ENCODE data around the gene CERS4. TPM values are rescaled to one million over a fixed set of nuclear protein-coding genes. Genes with fewer than 3 reads are reported as not detected.

The CERS4 gene, protein sequence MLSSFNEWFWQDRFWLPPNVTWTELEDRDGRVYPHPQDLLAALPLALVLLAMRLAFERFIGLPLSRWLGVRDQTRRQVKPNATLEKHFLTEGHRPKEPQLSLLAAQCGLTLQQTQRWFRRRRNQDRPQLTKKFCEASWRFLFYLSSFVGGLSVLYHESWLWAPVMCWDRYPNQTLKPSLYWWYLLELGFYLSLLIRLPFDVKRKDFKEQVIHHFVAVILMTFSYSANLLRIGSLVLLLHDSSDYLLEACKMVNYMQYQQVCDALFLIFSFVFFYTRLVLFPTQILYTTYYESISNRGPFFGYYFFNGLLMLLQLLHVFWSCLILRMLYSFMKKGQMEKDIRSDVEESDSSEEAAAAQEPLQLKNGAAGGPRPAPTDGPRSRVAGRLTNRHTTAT
- total RNA-seq (10 to 100 TPM; 41.6 to 82.4 (median 62.1) TPM), polyA plus RNA-seq (100 to 1,000 TPM in 1 of 2 donors, 10 to 100 TPM in 1; 72.1 to 118 TPM)

- peak within 1 kb of the TSS; percentile 85 to 92 (median 90) for H3K4me3 ChIP-seq
- 0 to 2% methylated on average over 2 to 53 of the region's 60 CpGs for WGBS, 2 donors
- no peak for FAIRE-seq
- ATAC-seq = peak; percentile 60 to 78 (median 70)
- no peaks in the 10 kb centered on the region for H3K27me3 ChIP-seq
- intact Hi-C loops (cut with DNase I) = no loop called here
- peaks cover 33 to 44% (median 34%) of the 10 kb centered on the region in 3 donors for H3K4me1 ChIP-seq
- H3K9me3 ChIP-seq = no peaks in the 10 kb centered on the region
- no peak for TF ChIP-seq CTCF (IDR thresholded peaks at IDR 0.05)
- H3K36me3 ChIP-seq = no peaks in the 10 kb centered on the region
- DNase-seq = peak; percentile 84 to 96 (median 90)
- H3K27ac ChIP-seq = peak within 1 kb of the TSS; percentile 84 to 90 (median 87)
Observed at GRCh38 chr19:8208922-8209461, at the start of gene CERS4. CERS4 (plus strand) TSS chr19:8209370; CDS start chr19:8251077, 41,707 bp downstream.

- no peak overlapping the region for H3K4me3 ChIP-seq
- peak in 3 of 6 donors; percentile 45 to 60 (median 58) for DNase-seq
- peak; percentile 59 to 79 (median 76) for ATAC-seq
- no peaks in the 10 kb centered on the region for H3K36me3 ChIP-seq
- TF ChIP-seq CTCF (IDR thresholded peaks at IDR 0.05) = no peak
- no peak overlapping the region for H3K27ac ChIP-seq
- H3K27me3 ChIP-seq = no peaks in the 10 kb centered on the region
- no peak for FAIRE-seq
- 54% methylated on average over 12 of the region's 12 CpGs for WGBS, 2 donors
- no peaks in the 10 kb centered on the region for H3K4me1 ChIP-seq
- intact Hi-C loops (cut with DNase I) = loop anchor here in 1 of 3 donors (5.0 kb wide), 1 partner anchor 91 kb away; no protein-coding TSS in a partner anchor
- no peaks in the 10 kb centered on the region for H3K9me3 ChIP-seq
Observed at GRCh38 chr19:8161135-8161646, 48.0 kb upstream of the CERS4 start.

GRCh38 chr19:8163759-8164158, 45.4 kb upstream of the CERS4 start:
- Histone ChIP-seq H3K4me1 (peaks cover 0 to 4% (median 0%) of the 10 kb centered on the region in 3 donors), H3K27ac (no peak overlapping the region), H3K9me3 (no peaks in the 10 kb centered on the region), H3K27me3 (no peaks in the 10 kb centered on the region), H3K36me3 (no peaks in the 10 kb centered on the region), H3K4me3 (no peak overlapping the region)
- FAIRE-seq (no peak), DNase-seq (no peak), ATAC-seq (no peak)
- intact Hi-C loops (cut with DNase I) = loop anchor here in 1 of 3 donors (5.0 kb wide), 1 partner anchor 89 kb away; no protein-coding TSS in a partner anchor
- TF ChIP-seq CTCF (IDR thresholded peaks at IDR 0.05) = no peak
- 74 to 83% methylated on average over 7 of the region's 7 CpGs for WGBS, 2 donors

DNA sequence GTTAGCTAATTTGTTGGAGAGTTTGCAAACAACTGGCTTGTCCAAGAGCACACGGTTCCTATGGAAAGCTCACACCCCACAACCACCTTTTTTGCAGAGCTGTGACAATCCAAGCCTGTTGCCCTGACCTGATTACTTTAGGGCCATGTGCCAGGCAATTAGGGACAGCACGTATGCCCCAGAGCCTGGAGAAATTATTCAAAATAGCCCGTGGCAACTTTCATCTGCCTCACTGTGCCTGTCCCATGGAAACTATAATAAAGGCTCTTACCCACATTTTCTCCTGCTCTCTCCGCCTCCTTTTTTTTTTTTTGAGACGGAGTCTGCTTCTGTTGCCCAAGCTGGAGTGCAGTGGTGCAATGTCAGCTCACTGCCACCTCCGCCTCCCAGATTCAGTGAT, 41.2 kb upstream of the CERS4 start:
- no peak for TF ChIP-seq CTCF (IDR thresholded peaks at IDR 0.05)
- no peaks in the 10 kb centered on the region for H3K36me3 ChIP-seq
- intact Hi-C loops (cut with DNase I) = no loop called here
- H3K27ac ChIP-seq = no peak overlapping the region
- no peak overlapping the region for H3K4me3 ChIP-seq
- ATAC-seq = peak in 3 of 4 donors; percentile 32 to 38 (median 34)
- H3K4me1 ChIP-seq = peaks cover 0 to 4% (median 0%) of the 10 kb centered on the region in 3 donors
- no peaks in the 10 kb centered on the region for H3K27me3 ChIP-seq
- no peaks in the 10 kb centered on the region for H3K9me3 ChIP-seq
- FAIRE-seq = no peak
- 48 to 53% methylated on average over 6 of the region's 6 CpGs for WGBS, 2 donors
- DNase-seq = no peak
